CD4-positive, alpha-beta T cell treated with Interleukin-21 for 1 hour (primary cell): ENCODE data around the gene KAT14.
"Not testable (repeated sequence)": the region's sequence is repeated elsewhere in the genome, so short reads cannot be mapped to it uniquely, and the experiment has no call there.

Source experiments
- DNase-seq: peaks from one replicate; pipeline ENCODE4 v3.0.0-alpha.2; 2020

KAT14 gene

DNA sequence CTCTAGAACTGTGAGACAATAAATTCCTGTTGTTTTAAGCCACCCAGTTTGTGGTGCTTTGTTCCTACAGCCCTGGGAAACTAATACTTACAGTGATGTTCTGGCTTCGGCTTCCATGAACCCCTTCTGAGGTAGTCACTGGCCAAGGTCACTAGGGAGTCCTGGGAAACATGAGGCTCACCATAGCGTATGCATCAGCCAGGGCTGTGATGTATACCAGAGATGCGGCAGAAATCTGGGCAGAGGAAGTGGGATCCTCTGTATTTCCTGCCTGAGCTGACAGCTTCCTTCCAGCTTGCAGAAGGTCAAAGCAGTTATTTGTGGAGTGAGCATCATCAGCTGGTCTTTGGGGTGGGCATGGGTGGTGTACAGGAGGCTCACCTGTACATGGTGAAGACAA, 27.9 kb downstream of the KAT14 start:
- DNase-seq = no peak

DNA sequence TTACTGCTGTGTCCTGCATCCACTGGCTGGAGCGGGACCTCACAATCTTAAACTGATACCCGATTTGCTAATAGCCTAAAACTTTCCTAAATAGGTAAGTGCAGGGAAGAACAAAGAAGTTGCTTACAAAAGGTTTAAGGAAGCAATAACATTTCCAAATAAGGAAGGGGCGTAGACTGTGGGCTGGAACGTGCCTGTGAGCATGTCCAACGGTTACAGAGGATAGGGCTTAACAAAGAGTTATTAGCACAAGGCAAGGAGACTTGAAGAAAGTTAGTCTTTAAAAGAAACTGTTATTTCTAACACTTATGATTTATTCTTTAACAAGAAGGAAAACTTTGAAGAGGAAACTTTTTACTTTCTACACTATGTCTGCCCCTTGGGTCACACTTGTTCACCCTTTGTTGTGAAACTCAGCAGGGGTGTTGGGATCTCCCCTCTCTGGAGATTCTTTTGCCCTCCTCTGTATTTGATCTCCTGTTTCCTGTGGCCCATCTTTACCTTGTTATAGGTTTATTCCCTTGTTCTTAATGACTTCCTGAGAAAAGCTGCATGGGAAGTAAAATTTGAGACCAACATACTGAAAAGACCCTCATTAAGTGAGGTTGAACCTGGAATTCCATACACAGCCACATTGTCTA, 28.7 kb downstream of the KAT14 start:
- no peak for DNase-seq

DNA sequence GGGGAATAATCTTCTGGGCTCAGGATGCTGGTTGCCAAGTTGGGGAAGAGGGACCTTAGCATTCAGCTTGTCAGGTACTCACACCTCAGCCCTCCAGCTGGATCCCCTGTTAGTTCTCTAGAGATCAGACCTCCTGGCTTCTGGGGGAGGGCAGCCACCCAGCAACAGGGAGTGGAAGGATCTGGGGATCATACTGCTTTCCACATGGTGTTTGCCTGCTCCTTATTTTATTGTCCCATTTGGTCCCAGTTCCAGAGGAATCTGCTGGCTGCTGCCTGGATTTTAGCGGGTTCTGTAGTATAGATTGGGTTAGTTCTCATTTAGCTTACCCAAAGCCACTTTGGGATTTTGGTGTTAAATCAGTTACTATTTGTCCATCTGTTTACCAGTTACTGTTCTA, 29.3 kb downstream of the KAT14 start:
- DNase-seq = no peak

DNA sequence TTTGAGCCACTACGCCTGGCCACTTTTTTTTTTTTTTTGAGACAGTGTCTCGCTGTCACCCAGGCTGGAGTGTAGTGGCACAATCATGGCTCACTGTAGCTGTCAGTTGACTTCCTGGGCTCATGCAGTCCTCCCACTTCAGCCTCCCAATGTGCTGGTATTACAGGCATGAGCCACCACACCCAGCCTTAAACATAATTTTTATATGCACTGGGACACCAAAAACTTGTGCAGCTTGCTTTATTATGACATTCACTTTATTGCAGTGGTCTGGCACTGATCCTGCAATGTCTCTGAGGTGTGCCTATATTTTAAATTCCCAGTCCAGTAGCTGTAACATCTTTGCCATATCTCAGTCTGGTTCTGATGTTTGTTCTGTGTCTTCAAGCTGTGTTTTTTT, 34.7 kb downstream of the KAT14 start:
- DNase-seq = no peak

DNA sequence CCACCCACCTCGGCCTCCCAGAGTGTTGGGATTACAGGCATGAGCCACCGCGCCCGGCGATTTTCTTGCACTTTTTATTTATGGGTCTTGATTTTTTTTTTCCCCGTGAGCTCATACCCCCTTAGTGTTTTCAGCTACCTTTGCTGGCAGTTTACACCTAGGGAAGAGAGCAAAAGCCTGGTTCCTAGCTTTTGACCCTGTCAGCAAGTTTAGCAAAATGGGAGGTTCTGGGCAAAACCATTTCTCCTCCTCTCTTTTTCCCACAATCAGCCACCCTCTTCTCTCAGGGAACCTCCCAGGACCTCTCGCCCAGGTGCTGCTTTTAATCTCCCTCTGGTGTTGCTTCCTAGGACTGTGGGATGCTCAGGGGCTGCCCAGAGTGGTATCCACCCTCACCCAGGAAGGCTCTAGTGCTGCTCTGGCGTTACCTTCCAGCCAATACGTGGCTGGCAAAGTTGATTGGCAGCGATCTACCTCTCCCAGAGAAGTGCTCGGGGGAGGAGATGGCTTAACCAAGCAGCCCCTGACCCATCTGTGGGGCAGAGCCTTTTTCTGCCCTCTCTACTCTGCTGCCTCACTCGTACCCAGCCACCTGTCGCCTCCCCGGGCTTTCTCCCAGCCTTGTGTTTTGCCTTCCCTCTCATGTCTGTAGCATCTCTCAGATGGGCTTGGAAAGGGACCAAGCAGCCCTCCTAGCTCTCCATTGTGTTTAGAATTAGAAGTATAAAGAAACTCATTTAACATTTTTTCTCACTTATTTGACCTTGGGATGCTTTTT, 37.4 kb downstream of the KAT14 start:
- no peak for DNase-seq

DNA sequence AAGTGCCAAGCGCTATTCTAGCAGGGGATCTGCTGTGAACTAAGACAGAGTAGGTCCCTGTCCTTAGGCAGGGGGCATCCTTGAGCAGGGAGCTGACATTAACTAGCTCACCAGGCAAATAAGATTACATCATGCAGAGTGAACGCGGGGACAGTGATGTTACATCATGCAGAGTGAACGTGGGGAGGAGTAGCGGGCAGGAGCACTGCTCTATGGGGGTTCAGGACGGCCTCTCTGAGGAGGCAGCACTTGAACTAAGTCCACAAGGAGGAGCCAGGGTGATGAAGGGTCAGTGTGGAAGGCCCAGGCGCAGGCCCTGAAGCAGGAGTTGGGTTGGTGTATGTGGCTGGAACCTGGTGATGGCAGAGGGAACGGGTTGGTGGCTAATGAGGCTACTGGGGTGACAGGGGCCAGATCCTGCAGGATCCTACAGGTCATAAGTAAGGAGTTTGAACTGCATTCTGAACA, 38.7 kb downstream of the KAT14 start:
- DNase-seq = no peak

- DNase-seq = not testable (repeated sequence)
Measured at GRCh38 chr20:18180366-18180765, 42.7 kb downstream of the KAT14 start.

GRCh38 chr20:18180815-18181214, 43.2 kb downstream of the KAT14 start:
- DNase-seq = no peak

- DNase-seq = no peak
Measured at GRCh38 chr20:18187020-18187419, 49.4 kb downstream of the KAT14 start.

DNA sequence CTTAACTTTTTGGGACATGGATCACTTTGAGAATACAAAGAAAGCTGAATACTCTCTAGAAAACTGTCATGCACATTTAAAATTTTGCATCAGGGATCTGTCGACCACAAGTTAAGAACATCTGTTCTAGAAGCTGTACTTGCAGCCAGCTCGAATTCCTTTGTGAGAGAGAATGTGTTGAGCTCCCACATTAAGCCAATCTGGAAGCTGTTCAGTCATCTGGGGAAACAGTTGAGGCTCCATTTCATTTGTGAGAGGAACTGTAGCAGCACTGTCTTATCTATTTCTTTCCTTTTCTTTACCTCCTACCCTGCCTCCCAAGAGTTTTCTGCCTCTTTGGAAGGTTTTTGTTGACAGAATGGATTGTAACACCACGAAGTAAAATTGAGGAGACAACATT, 50.8 kb downstream of the KAT14 start:
- no peak for DNase-seq

- DNase-seq = no peak
Measured at GRCh38 chr20:18190338-18191233, 52.9 kb downstream of the KAT14 start.

DNA sequence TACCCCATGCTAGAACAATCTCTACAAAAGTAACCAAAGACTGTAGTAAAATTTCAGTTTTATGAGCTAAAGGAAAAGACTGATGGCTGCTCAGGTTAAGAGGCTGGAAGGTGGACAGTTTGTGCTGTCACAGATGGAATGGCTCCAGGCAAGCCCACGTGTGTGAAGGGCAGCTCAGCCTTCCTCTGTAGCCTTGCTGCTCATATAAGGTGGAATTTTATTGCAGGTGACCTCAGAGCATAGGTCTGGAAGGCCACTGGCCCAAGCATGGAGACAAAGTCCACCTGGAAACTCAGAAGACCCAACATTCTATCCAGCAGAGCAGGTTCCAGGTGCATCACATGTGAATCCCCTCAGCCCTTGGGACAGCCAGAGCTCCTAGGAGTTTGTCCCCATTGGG, 53.6 kb downstream of the KAT14 start:
- DNase-seq = no peak

DNA sequence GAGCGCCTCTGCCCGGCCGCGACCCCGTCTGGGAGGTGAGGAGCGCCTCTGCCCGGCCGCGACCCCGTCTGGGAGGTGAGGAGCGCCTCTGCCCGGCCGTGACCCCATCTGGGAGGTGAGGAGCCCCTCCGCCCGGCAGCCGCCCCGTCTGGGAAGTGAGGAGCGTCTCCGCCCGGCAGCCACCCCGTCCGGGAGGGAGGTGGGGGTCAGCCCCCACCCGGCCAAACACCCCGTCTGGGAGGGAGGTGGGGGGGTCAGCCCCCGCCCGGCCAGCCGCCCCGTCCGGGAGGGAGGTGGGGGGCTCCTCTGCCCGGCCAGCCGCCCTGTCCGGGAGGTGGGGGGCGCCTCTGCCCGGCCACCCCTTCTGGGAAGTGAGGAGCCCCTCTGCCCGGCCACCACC, 56.8 kb downstream of the KAT14 start:
- DNase-seq = not testable (repeated sequence)

- no peak for DNase-seq
Measured at GRCh38 chr20:18195931-18196330, 58.3 kb downstream of the KAT14 start.

DNA sequence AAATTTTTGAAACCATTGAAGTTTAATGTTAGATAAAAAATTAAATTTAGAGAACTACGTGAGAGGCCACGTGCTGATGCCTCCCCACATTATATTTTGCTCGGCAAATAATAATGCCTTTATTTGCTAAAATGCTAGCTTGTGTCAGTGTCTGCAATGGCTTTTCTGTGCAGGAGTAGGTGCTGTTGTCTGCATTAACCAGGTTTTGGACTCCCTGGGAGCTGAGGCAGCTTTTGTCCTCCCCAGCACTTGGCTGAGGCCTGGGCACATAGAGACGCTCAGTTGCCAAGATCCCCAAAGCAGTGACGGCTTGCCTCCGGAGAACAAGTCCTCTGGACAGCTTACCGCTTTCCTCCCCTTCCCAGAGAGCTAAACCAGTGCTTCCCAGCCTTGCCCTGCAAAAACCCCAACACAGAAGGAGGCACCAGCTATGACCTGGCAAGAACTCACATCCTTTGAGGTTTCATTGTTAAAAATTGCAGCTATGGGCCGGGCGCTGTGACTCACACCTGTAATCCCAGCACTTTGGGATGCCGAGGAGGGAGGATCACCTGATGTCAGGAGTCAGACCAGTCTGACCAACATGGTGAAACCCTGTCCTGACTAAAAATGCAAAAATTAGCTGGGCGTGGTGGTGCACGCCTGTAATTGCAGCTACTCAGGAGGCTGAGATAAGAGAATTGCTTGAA, 59.9 kb downstream of the KAT14 start:
- DNase-seq = no peak

- no peak for DNase-seq
Measured at GRCh38 chr20:18202966-18203365, 65.3 kb downstream of the KAT14 start.

- DNase-seq = not testable (repeated sequence)
Measured at GRCh38 chr20:18203700-18204099, 66.0 kb downstream of the KAT14 start.

- no peak for DNase-seq
Measured at GRCh38 chr20:18213002-18213401, 75.3 kb downstream of the KAT14 start.

DNA sequence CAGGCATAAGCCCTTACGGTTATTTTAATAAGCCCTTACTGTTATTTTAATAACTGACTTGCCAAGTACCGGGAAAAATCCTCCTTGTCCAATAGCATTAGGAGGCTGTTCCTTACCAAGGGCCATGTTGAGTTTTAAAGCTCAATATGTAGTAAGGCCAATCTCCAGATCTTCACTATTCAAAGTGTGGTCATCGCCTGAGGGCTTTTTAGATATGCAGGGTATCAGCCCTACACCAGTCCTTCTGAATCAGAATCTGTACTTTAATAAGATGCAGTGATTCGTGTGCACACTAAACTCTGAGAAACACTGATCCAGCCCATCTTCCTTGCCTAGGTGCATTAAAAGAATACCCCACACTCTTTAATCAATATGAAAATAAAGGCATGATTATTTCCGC, 77.9 kb downstream of the KAT14 start:
- DNase-seq = no peak

DNA sequence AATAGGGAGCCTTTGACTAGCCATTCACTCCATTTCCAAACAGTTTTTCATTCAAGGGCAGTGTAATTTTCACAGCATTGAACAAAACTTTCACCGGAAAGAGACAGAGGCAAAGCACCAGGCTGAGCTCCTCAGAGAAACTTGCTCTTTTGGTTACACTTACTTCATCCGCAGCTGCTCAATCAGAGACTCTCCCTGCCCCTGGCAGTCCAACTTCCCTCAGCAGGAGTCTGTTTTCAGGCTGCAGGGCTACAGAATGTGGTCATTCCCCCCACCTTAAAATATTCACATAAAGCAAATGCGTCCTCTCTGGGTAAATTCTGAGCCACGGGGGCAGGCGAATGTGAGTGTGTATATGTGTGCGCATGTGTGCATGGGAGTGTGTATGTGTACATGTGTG, 80.6 kb downstream of the KAT14 start:
- no peak for DNase-seq

DNA sequence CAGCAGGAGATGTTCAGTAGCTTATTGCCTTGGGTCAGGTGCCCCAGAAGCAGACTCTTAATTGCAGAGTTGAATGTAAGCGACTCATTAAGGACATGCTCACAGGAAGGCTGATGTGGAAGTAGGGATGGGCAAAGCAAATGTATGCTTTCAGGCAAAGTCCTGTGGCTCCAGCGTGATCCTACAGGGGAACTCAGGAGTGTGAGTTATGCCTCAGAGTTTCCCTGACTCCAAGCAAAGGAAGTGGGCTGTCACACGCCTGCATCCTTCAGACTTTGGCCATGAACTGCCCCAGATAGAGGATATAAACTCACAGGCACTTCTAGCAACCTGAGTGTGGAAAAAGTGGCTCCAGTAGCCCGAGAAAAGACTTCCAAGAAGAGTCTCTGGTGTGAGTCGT, 85.7 kb downstream of the KAT14 start:
- no peak for DNase-seq

DNA sequence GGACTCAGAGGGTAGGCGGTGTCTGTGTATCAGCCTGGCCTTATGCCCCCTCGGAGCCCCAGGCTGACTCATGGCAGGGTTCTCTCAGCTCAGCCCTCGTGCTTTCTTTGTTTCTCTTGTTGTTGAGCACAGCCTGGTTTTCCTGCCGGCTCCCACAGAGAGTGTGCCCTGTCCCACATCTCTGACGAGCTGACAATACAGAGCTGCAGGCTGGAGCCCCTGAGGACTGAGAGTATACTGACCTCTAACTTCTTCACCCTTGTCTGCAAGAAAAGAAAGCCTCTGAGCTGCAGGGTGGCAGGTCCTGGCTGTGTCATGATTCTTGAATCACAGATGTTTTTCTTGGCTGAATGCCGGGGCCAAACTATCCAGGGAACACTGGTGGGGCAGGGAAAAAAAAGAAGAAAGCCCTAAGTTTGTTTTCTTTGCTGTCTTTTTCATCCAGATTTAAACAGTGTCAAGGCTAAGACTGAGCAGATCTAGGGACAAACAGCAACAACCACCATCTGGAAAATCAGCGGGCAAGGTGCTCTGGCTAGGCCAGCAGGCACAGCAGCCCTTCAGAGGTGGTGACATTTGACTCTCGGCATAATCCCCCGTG, 87.4 kb downstream of the KAT14 start:
- no peak for DNase-seq

GRCh38 chr20:18225632-18226031, 88.0 kb downstream of the KAT14 start:
- DNase-seq = no peak
